SK-N-SH (cell line): ENCODE data around the gene CXCR5.

Source experiments
- ELF1 ChIP-seq: IDR thresholded peaks from 2 replicates; pipeline ENCODE4 v1.4.0; 2012
- EP300 ChIP-seq, 2 experiments: IDR thresholded peaks; 2 replicates each; pipeline versions ENCODE4 v1.4.0 to v1.6.1; 2012; ENCODE audit warnings: borderline replicate concordance in 1 of 2, low read depth in 1 of 2, low read length in 1 of 2
- FOXM1 ChIP-seq: IDR thresholded peaks from 2 replicates; pipeline ENCODE4 v1.4.0; 2012; ENCODE audit warnings: low read depth, mild to moderate bottlenecking
- POLR2AphosphoS5 ChIP-seq: IDR thresholded peaks from 2 replicates; pipeline ENCODE4 v1.6.1; 2012; ENCODE audit warnings: low read depth, low read length
- RCOR1 ChIP-seq: fragments of 150-350 bp; IDR thresholded peaks from 2 replicates; pipeline ENCODE4 v1.6.1; 2017; ENCODE audit warnings: antibody characterized with exemption, low read length
- SIN3A ChIP-seq: IDR thresholded peaks from 2 replicates; pipeline ENCODE4 v1.6.1; 2012; ENCODE audit warnings: low read depth, mild to moderate bottlenecking, low read length, moderate library complexity, borderline replicate concordance
- TAF1 ChIP-seq: IDR thresholded peaks from 2 replicates; pipeline ENCODE4 v1.6.1; 2012; ENCODE audit warnings: low read depth, mild to moderate bottlenecking, low read length, moderate library complexity, borderline replicate concordance
- YY1 ChIP-seq: IDR thresholded peaks from 2 replicates; pipeline ENCODE4 v1.4.0; 2012; ENCODE audit warnings: low read depth, mild to moderate bottlenecking
- TF ChIP-seq, protein P1 (sequence below): fragments of 200-600 bp; sonication (generic); IDR thresholded peaks from 2 replicates; pipeline ENCODE4 v1.6.1; 2017; ENCODE audit warnings: antibody characterized with exemption, mild to moderate bottlenecking, moderate library complexity
- TF ChIP-seq, protein P2 (sequence below): IDR thresholded peaks from 2 replicates; pipeline ENCODE4 v1.4.0; 2012; ENCODE audit warnings: low read depth

DNA sequence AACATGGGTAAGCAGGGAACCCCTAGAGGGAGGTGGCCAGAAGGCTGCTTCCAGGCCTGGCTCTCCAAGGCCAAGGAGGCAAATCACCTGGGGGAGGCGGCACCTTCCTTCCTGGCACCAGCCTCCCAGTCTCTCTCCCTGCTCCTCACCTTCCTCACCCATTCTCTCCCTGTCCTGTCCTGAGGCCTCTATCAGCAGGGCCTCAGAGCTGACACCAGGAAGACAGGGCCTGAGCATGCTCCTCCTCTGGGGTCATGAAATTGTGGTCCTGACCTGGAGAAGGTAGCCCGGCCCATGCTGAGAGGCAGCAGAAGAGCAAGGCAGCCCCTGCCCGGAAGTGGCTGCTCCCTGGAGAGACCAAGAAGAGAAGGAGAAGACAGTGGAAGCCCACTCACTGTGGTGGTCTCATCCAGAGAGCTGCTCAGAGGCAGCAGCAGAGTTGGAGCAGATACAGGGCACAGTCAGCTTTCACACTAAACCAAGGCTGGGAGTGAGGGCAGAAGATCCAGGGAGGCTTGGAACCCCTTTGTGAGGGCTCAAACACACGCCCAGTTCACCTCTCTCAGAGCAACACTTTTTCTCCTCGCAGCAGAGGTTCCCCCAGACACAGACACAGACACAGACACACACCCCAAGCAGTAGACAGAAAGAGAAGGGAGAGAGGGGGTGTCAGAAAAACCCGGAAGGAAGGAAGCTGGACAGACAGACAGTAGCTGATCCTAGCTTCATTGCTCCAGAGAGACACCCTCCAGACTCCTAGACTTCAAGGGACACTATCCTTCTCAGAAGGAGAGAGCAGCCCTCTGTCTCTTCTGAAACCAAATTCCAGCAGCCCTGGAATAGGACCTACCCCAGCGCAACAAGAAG, 40.3 kb downstream of the CXCR5 start:
- no peak for TF ChIP-seq EP300 (IDR thresholded peaks at IDR 0.05; ENCODE audit: borderline replicate concordance in 1 of 2, low read depth in 1 of 2, low read length in 1 of 2)
- TF ChIP-seq, protein P1, sequence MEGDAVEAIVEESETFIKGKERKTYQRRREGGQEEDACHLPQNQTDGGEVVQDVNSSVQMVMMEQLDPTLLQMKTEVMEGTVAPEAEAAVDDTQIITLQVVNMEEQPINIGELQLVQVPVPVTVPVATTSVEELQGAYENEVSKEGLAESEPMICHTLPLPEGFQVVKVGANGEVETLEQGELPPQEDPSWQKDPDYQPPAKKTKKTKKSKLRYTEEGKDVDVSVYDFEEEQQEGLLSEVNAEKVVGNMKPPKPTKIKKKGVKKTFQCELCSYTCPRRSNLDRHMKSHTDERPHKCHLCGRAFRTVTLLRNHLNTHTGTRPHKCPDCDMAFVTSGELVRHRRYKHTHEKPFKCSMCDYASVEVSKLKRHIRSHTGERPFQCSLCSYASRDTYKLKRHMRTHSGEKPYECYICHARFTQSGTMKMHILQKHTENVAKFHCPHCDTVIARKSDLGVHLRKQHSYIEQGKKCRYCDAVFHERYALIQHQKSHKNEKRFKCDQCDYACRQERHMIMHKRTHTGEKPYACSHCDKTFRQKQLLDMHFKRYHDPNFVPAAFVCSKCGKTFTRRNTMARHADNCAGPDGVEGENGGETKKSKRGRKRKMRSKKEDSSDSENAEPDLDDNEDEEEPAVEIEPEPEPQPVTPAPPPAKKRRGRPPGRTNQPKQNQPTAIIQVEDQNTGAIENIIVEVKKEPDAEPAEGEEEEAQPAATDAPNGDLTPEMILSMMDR: no peak
- TF ChIP-seq RCOR1: no peak
- TF ChIP-seq FOXM1: no peak
- TF ChIP-seq POLR2AphosphoS5: no peak
- no peak for TF ChIP-seq YY1
- TF ChIP-seq SIN3A: no peak
- TF ChIP-seq TAF1: no peak
- TF ChIP-seq ELF1: no peak
- TF ChIP-seq, protein P2, sequence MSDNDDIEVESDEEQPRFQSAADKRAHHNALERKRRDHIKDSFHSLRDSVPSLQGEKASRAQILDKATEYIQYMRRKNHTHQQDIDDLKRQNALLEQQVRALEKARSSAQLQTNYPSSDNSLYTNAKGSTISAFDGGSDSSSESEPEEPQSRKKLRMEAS: no peak
